Endothelial cell of umbilical vein (primary cell): ENCODE results near the gene PPIA. TPM values are rescaled to one million over a fixed set of nuclear protein-coding genes. Genes with fewer than 3 reads are reported as not detected.

Source experiments
- BruUV-seq: library from RNA; stranded (reverse); fragments of 400-500 nt; replicated peaks from 2 replicates; lab custom pipeline; 2021; lab: Mats Ljungman, UMichigan
- CTCF ChIA-PET: fragments of 300-600, 350-600 bp; sonication (Branson Sonifier 250); formaldehyde crosslinking; loops from one replicate; lab custom pipeline; 2021; ENCODE audit warnings: antibody characterized with exemption, inconsistent platforms; lab: Charles Lee
- POLR2A ChIA-PET: fragments of 300-600, 350-600 bp; sonication (Branson Sonifier 250); formaldehyde crosslinking; loops from one replicate; lab custom pipeline; 2021; ENCODE audit warnings: antibody characterized with exemption, inconsistent platforms; lab: Charles Lee
- DNase-seq: peaks from one replicate; pipeline ENCODE4 v3.0.0-alpha.2; 2011; ENCODE audit warnings: low read depth, low spot score
- FAIRE-seq: peaks from 2 replicates; lab custom pipeline; 2011; peaks lifted over from hg19 to GRCh38; lab: Jason Lieb, UNC
- H2AFZ ChIP-seq: 2 replicates; pipeline ENCODE4 v1.6.0; 2012; ENCODE audit warnings: low read depth, low read length, control low read depth, inconsistent platforms
- H3K27ac ChIP-seq: 2 replicates; pipeline ENCODE4 v1.5.1; 2011; ENCODE audit warnings: low read depth, mild to moderate bottlenecking, control low read depth, low read length, moderate library complexity; ENCODE audit not compliant: insufficient read depth
- H3K27me3 ChIP-seq, 2 experiments: 2 replicates each; pipeline versions ENCODE4 v1.6.0 to v1.6.1; 2011; ENCODE audit warnings: low read length in 2 of 2, mixed read lengths in 1 of 2; ENCODE audit not compliant: control insufficient read depth in 2 of 2, insufficient read depth in 2 of 2
- H3K36me3 ChIP-seq, 2 experiments: 2 replicates in 1 of 2; 3 replicates in 1 of 2; pipeline ENCODE4 v1.5.1; 2011; ENCODE audit warnings: low read length in 2 of 2, mild to moderate bottlenecking in 1 of 2, moderate library complexity in 1 of 2; ENCODE audit not compliant: control insufficient read depth in 2 of 2, insufficient read depth in 2 of 2; ENCODE audit errors: extremely low read depth in 1 of 2
- H3K4me1 ChIP-seq: 3 replicates; pipeline ENCODE4 v1.5.1; 2011; ENCODE audit warnings: mild to moderate bottlenecking, low read length; ENCODE audit not compliant: control insufficient read depth, insufficient read depth; ENCODE audit errors: extremely low read depth
- H3K4me2 ChIP-seq: 2 replicates; pipeline ENCODE4 v1.6.1; 2011; ENCODE audit warnings: low read length, control low read depth, mixed read lengths; ENCODE audit not compliant: insufficient read depth
- H3K4me3 ChIP-seq, 3 experiments: fragments of 200-600 bp in 1 of 3; sonication (generic), shearing (Covaris generic) in 1 of 3; replicated peaks in 1 of 3; 2 replicates each; pipeline ENCODE4 v1.5.1; 2011 to 2016; ENCODE audit warnings: control low read depth in 3 of 3, low read length in 3 of 3, mild to moderate bottlenecking in 2 of 3, inconsistent platforms in 1 of 3, low read depth in 1 of 3, moderate library complexity in 1 of 3; ENCODE audit not compliant: insufficient read depth in 1 of 3
- H3K79me2 ChIP-seq: 2 replicates; pipeline ENCODE4 v1.6.0; 2012; ENCODE audit warnings: low read length, inconsistent platforms; ENCODE audit not compliant: control insufficient read depth, insufficient read depth
- H3K9ac ChIP-seq: replicated peaks from 2 replicates; pipeline ENCODE3; 2011; ENCODE audit warnings: low read length, control low read depth; ENCODE audit not compliant: insufficient read depth; ENCODE audit errors: extremely low read depth
- H3K9me1 ChIP-seq: replicated peaks from 3 replicates; pipeline ENCODE4 v1.6.0; 2011; ENCODE audit warnings: mild to moderate bottlenecking, low read length; ENCODE audit not compliant: control insufficient read depth, insufficient read depth; ENCODE audit errors: extremely low read depth
- H3K9me3 ChIP-seq: replicated peaks from 2 replicates; pipeline ENCODE4 v1.5.1; 2012; ENCODE audit warnings: low read length, inconsistent platforms; ENCODE audit not compliant: control insufficient read depth, insufficient read depth
- H4K20me1 ChIP-seq: replicated peaks from 2 replicates; pipeline ENCODE3; 2011; ENCODE audit warnings: mild to moderate bottlenecking, low read length; ENCODE audit not compliant: control insufficient read depth, insufficient read depth; ENCODE audit errors: extremely low read depth
- EZH2 ChIP-seq: IDR thresholded peaks from 2 replicates; pipeline ENCODE4 v1.6.1; 2012; ENCODE audit warnings: borderline replicate concordance, low read depth, mild to moderate bottlenecking, moderate library complexity, low read length, inconsistent platforms; ENCODE audit not compliant: severe bottlenecking
- FOS ChIP-seq: IDR thresholded peaks from 2 replicates; pipeline ENCODE4 v1.6.1; 2011; ENCODE audit warnings: mild to moderate bottlenecking, low read length, moderate library complexity, borderline replicate concordance; ENCODE audit not compliant: insufficient read depth
- GATA2 ChIP-seq: IDR thresholded peaks from 2 replicates; pipeline ENCODE4 v1.7.0; 2011; ENCODE audit warnings: low read depth, mild to moderate bottlenecking, moderate library complexity, mixed read lengths, low read length; ENCODE audit not compliant: insufficient read length, insufficient read depth
- JUN ChIP-seq: IDR thresholded peaks from 2 replicates; pipeline ENCODE4 v1.6.1; 2011; ENCODE audit warnings: borderline replicate concordance, low read depth; ENCODE audit not compliant: insufficient read length, insufficient read depth
- MAX ChIP-seq: IDR thresholded peaks from 2 replicates; pipeline ENCODE4 v1.6.1; 2011; ENCODE audit not compliant: insufficient read depth, insufficient read length
- MYC ChIP-seq: IDR thresholded peaks from one replicate; pipeline ENCODE4 v1.6.1; 2011; ENCODE audit warnings: mild to moderate bottlenecking, low read depth, low read length
- POLR2A ChIP-seq: IDR thresholded peaks from 2 replicates; pipeline ENCODE4 v1.6.1; 2012; ENCODE audit warnings: low read depth, mild to moderate bottlenecking, control low read depth, low read length
- POLR2AphosphoS5 ChIP-seq: IDR thresholded peaks from 2 replicates; pipeline ENCODE4 v1.6.1; 2012; ENCODE audit warnings: low read depth, mild to moderate bottlenecking, control low read depth, low read length, moderate library complexity; ENCODE audit not compliant: insufficient read depth
- dilution Hi-C: fragments of 300-500 bp; cut with MboI; formaldehyde crosslinking; loops from one replicate; pipeline ENCODE4 v1.15.0; 2019; ENCODE audit warnings: low sequenced_read_pairs; ENCODE audit not compliant: extremely low pct_ligation_motif_present
- intact Hi-C: fragments of 100-400 bp; cut with micrococcal nuclease; formaldehyde crosslinking; loops from one replicate; pipeline ENCODE4 v1.10.0; 2022
- polyA plus RNA-seq, 4 experiments: library from polyadenylated mRNA; depleted of rRNA in 3 of 4; stranded (reverse) in 3 of 4; unstranded in 1 of 4; fragments of >200 nt; gene quantifications; 2 replicates each; pipeline versions ENCODE4 v1.2.1 to v1.2.3, GENCODE V29; 2011 to 2012; ENCODE audit warnings: missing spikeins in 1 of 4
- total RNA-seq: library from RNA; stranded (reverse); gene quantifications from 2 replicates; pipeline ENCODE4 v1.2.3, GENCODE V29; 2021

The PPIA gene
- total and polyA plus RNA-seq, 2 donors (not counting 3 experiments of a cell fraction or from before 2014, with no cell fraction given): 2,602 to 5,159 TPM

GRCh38 chr7:44767134-44767911 lies 29.2 kb upstream of the PPIA start:
- ChIA-PET POLR2A (no interaction called here), CTCF (interaction anchor here (1.4 kb wide), 1 partner anchor 81 kb away, joined by 6 read pairs; the partner anchor contains the start of gene H2AZ2)
- no peak overlapping the region for H3K4me2 ChIP-seq
- TF ChIP-seq POLR2A (no peak), POLR2AphosphoS5 (no peak), MAX (no peak), FOS (no peak)
- no TSS peak for BruUV-seq
- no peaks in the 10 kb centered on the region for H3K9me1 ChIP-seq
- H3K27ac ChIP-seq: no peak overlapping the region
- no peak overlapping the region for H2AFZ ChIP-seq
- no peaks in the 10 kb centered on the region for H3K4me1 ChIP-seq
- no peaks in the 10 kb centered on the region for H3K79me2 ChIP-seq
- peaks cover 5 to 53% of the 10 kb centered on the region in 2 experiments for H3K36me3 ChIP-seq
- FAIRE-seq: no peak
- no peak overlapping the region for H3K4me3 ChIP-seq
- H4K20me1 ChIP-seq: no peaks in the 10 kb centered on the region
- H3K9ac ChIP-seq: no peak overlapping the region
- DNase-seq: no peak
- dilution Hi-C loops (no loop called here), intact Hi-C loops (no loop called here)
- H3K27me3 ChIP-seq: no peaks in the 10 kb centered on the region
- H3K9me3 ChIP-seq: no peaks in the 10 kb centered on the region

- Histone ChIP-seq H3K9me1 (no peaks in the 10 kb centered on the region), H3K4me3 (no peak overlapping the region), H3K79me2 (no peaks in the 10 kb centered on the region), H3K36me3 (peaks cover 5 to 46% of the 10 kb centered on the region in 2 experiments), H3K9ac (no peak overlapping the region), H3K4me1 (no peaks in the 10 kb centered on the region), H4K20me1 (no peaks in the 10 kb centered on the region), H3K27me3 (no peaks in the 10 kb centered on the region), H3K9me3 (no peaks in the 10 kb centered on the region), H3K4me2 (no peak overlapping the region), H3K27ac (no peak overlapping the region), H2AFZ (no peak overlapping the region)
- TSS peak; percentile 34 for BruUV-seq
- FAIRE-seq (no peak), DNase-seq (no peak)
- TF ChIP-seq GATA2 (no peak), POLR2A (no peak), MYC (no peak), EZH2 (no peak), POLR2AphosphoS5 (no peak), FOS (no peak), JUN (no peak)
- ChIA-PET CTCF (no interaction called here), POLR2A (interaction anchor here (0.6 kb wide), 1 partner anchor 128 kb away, joined by 3 read pairs; no protein-coding TSS in a partner anchor)
- dilution Hi-C loops: no loop called here
- intact Hi-C loops: no loop called here
These were observed 28.4 kb upstream of the PPIA start for GRCh38 chr7:44767912-44768627.
